Astrocyte of the cerebellum (primary cell): ENCODE data around the gene MAP1LC3A.

Experiments
- DNase-seq: peaks from one replicate; pipeline ENCODE4 v3.0.0-alpha.2; 2011; ENCODE audit warnings: low read depth
- H3K4me3 ChIP-seq: 2 replicates; pipeline ENCODE4 v1.5.1; 2011; ENCODE audit warnings: mild to moderate bottlenecking, low read depth, low read length, moderate library complexity
- in situ Hi-C: cut with HindIII; loops from 2 replicates; pipeline ENCODE4 v1.10.0; 2017; ENCODE audit warnings: low sequenced_read_pairs
- TF ChIP-seq, protein P1 (sequence below): IDR thresholded peaks from 2 replicates; pipeline ENCODE4 v1.5.1; 2012; ENCODE audit warnings: low read length, low read depth, moderate library complexity, mild to moderate bottlenecking; ENCODE audit errors: missing control alignments

Gene MAP1LC3A

DNA sequence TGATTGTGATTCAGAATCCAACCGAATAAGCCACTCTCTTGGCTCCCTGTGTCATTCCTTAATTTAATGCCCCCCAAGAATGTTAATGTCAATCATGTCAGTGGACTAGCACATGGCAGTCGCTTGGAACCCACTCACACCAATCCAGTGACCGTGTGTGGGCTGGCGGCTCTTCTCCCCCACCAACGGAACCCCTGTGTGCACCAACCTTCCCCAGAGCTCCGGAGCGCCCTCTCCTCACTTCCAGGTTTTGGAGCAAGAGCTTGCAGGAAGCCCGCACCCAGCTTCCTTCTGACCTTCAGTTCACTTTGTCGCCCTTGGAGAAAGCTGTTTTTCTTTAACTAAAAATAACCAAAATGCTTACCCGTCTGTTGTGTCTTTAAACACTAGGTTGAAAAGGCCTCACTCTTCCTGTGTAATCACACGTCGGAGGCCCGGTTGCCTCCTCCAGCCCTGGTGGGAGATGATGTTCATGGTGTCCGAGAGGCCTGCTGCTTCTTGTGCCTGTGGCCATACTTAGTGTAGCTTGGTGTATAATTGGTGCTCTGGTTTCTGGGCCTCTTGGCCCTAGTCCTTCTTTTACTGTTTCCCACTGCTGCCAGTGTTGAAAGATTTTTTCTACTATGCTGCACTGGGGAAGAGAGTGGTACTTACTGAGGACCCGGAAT lies 17.8 kb upstream of the MAP1LC3A start:
- in situ Hi-C loops = no loop called here
- H3K4me3 ChIP-seq = no peak overlapping the region
- TF ChIP-seq, protein P1, sequence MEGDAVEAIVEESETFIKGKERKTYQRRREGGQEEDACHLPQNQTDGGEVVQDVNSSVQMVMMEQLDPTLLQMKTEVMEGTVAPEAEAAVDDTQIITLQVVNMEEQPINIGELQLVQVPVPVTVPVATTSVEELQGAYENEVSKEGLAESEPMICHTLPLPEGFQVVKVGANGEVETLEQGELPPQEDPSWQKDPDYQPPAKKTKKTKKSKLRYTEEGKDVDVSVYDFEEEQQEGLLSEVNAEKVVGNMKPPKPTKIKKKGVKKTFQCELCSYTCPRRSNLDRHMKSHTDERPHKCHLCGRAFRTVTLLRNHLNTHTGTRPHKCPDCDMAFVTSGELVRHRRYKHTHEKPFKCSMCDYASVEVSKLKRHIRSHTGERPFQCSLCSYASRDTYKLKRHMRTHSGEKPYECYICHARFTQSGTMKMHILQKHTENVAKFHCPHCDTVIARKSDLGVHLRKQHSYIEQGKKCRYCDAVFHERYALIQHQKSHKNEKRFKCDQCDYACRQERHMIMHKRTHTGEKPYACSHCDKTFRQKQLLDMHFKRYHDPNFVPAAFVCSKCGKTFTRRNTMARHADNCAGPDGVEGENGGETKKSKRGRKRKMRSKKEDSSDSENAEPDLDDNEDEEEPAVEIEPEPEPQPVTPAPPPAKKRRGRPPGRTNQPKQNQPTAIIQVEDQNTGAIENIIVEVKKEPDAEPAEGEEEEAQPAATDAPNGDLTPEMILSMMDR = no peak
- DNase-seq = no peak

DNA sequence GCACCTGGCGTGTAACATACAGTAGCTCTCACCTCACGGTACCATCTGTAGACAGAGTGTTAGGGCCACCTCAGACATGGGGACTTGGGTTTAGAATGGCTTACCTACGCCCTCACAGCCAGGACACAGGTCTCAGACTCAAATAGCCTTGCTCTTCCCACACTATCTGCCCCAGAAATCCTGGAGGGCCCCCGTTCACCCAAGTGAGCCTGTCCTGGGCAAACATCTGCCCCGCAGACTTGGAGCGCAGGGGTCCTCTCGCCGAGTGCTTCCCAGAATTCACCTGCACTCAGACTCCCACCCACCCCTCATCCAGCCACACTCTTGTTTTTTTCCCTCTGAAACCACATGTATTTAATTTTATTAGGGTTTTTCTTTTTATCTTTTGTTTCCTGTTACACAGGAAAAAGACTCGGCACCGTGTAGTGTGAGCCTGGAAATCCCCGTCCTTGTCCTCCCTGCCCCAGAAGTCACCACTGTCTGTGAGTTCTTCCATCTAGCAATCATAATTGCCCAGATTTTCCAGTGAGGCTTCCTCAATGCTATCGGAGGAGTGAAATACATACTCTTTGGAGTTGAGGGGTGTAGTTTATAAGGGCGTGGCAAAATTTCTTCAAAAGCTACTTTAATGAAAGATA lies 17.1 kb upstream of the MAP1LC3A start:
- TF ChIP-seq, protein P1 = no peak
- H3K4me3 ChIP-seq = no peak overlapping the region
- in situ Hi-C loops = no loop called here
- DNase-seq = no peak

DNA sequence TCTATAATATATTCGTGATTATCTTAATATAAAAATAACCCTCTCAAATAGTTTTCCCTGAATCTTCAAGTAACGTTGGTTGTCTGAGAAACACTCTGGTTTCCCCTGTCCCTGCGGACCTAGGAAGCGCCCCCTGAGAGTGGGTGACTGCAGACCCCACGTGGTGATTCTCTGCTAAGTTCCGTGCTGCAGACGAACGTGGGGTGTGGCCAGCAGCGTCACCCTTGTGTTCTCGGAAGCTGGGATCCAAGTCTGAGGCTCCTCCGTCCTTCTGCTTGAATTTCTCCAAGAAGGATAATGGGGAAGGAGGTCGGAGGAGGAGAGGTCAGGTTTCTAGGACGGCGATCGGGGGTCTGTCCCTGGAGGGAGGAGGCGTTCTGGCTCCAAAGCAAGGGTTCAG lies 16.6 kb upstream of the MAP1LC3A start:
- TF ChIP-seq, protein P1 = no peak
- DNase-seq = no peak
- in situ Hi-C loops = no loop called here
- no peak overlapping the region for H3K4me3 ChIP-seq

DNA sequence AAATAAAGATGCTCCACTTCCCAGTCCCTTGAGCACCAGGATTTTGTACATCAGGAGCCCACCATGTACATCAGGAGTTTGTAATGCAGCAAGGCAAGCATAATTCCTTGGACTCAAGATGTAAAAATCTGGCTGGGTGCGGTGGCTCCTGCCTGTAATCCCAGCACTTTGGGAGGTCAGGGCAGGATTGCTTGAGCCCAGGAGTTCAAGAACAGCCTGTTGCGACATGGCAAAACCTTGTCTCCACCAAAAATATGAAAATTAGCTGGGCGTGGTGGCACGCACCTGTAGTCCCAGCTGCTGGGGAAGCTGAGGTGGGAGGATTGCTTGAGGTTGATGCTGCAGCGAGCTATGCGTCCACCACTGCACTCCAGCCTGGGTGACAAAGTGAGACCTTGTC lies 16.1 kb upstream of the MAP1LC3A start:
- TF ChIP-seq, protein P1 = no peak
- no peak overlapping the region for H3K4me3 ChIP-seq
- no peak for DNase-seq
- in situ Hi-C loops = no loop called here

DNA sequence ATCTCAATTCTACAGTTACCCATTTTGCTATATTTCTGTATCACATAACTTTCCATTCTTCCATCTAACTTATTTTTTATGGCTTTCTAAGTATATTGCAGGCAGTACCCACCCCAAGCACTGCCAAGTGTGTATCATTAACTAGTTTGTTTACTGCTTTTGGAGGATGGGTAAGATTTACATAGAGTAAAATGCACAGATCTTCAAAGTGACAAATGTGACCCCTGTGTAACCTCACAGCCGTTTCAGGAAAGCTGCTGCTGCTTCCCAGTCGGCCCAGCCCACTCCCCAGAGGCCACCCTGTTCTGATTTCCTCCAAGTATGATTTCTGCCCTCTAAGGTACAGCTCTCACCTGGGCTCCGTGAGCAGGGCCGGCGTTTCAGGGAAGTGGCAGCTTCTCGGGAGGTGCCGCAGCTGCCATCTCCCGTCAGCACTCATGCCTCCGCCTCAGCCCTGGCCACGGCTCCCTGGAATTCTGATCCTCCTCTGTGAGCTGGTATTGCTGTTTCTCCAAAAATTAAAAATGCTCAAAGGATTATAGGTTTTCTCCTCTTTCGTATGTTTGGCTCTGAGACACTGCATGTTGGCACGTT lies 15.0 kb upstream of the MAP1LC3A start:
- TF ChIP-seq, protein P1 = no peak
- H3K4me3 ChIP-seq = no peak overlapping the region
- in situ Hi-C loops = no loop called here
- DNase-seq = no peak

DNA sequence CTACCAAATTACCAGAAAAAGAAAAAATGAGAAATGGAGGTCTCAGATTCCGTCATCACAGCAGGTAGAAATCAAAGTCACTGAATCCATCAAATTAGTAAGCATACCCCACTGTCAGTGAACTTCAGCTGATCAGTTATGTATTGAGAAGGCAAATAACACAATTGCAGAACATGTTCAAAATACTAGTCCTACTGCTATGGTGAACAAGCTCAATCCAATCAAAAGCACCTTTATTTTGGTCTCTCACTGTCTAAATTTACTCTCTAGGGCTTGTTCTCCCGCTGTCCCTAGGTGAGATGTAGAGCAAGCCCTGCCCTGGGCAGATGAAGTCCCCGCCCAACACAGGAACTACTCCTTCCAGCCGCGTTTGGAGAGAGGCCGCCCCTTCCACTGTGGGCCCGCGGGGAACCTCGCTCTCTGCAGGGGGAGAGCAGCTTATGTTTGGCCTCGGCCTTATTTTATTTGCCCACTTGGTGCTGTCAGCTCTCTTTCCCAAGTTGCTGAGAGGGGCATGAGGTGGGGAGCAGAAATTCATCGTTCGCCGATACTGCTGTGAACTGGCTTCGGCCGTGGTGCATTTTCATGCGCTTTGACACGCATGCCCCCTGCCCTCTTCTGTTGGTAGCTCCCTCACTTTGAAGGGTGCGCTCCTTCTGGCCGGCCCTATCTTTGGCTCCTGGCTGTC lies 14.3 kb upstream of the MAP1LC3A start:
- TF ChIP-seq, protein P1 = no peak
- in situ Hi-C loops = no loop called here
- H3K4me3 ChIP-seq = no peak overlapping the region
- DNase-seq = no peak
